Parathyroid adenoma (tissue), 2 donors: ENCODE data around the gene ABHD11.

Experiments
- H2AFZ ChIP-seq: fragments of 300-600 bp; sonication (generic); one replicate; pipeline ENCODE4 v1.7.0; 2017; ENCODE audit warnings: antibody characterized with exemption, mild to moderate bottlenecking
- H3K27ac ChIP-seq: fragments of 300-600 bp; sonication (generic); one replicate; pipeline ENCODE4 v1.7.0; 2017
- H3K27me3 ChIP-seq: fragments of 300-600 bp; sonication (generic); one replicate; pipeline ENCODE4 v1.7.0; 2017; ENCODE audit warnings: low read length; ENCODE audit not compliant: control insufficient read depth, insufficient read depth
- H3K36me3 ChIP-seq: fragments of 300-600 bp; sonication (generic); one replicate; pipeline ENCODE4 v1.7.0; 2017; ENCODE audit warnings: low read length; ENCODE audit not compliant: control insufficient read depth, insufficient read depth
- H3K4me1 ChIP-seq: fragments of 300-600 bp; sonication (generic); one replicate; pipeline ENCODE4 v1.7.0; 2017; ENCODE audit warnings: control low read depth
- H3K4me2 ChIP-seq: fragments of 300-600 bp; sonication (generic); one replicate; pipeline ENCODE4 v1.7.0; 2017; ENCODE audit warnings: low read length
- H3K4me3 ChIP-seq: fragments of 300-600 bp; sonication (generic); one replicate; pipeline ENCODE4 v1.7.0; 2017; ENCODE audit warnings: low read depth, low read length
- H3K79me2 ChIP-seq: fragments of 300-600 bp; sonication (generic); one replicate; pipeline ENCODE4 v1.7.0; 2017; ENCODE audit warnings: control low read depth
- H3K9ac ChIP-seq: fragments of 300-600 bp; sonication (generic); one replicate; pipeline ENCODE4 v1.7.0; 2017; ENCODE audit warnings: mild to moderate bottlenecking
- H3K9me3 ChIP-seq: fragments of 300-600 bp; sonication (generic); one replicate; pipeline ENCODE4 v1.7.0; 2017; ENCODE audit warnings: low read length; ENCODE audit not compliant: control insufficient read depth
- CTCF ChIP-seq: fragments of 300-600 bp; sonication (generic); IDR thresholded peaks from one replicate; pipeline ENCODE4 v1.7.0; 2017; ENCODE audit warnings: antibody characterized with exemption, mild to moderate bottlenecking
- donor health status: primary hyperparathyroidism.

Gene ABHD11

GRCh38 chr7:73735528-73735905 lies 3.1 kb downstream of the ABHD11 start:
- Histone ChIP-seq H3K79me2 (no peaks in the 10 kb centered on the region), H3K4me3 (no peak overlapping the region), H3K4me1 (peaks cover 7% of the 10 kb centered on the region), H3K36me3 (no peaks in the 10 kb centered on the region), H3K4me2 (no peak overlapping the region), H3K27me3 (no peaks in the 10 kb centered on the region), H2AFZ (no peak overlapping the region), H3K9ac (no peak overlapping the region), H3K9me3 (no peaks in the 10 kb centered on the region), H3K27ac (no peak overlapping the region)
- no peak for TF ChIP-seq CTCF

GRCh38 chr7:73734619-73735527 lies 3.7 kb downstream of the ABHD11 start:
- Histone ChIP-seq H3K4me3 (no peak overlapping the region), H3K79me2 (no peaks in the 10 kb centered on the region), H3K27me3 (no peaks in the 10 kb centered on the region), H2AFZ (peak overlapping the region; percentile 31), H3K4me1 (peaks cover 7% of the 10 kb centered on the region), H3K9me3 (no peaks in the 10 kb centered on the region), H3K9ac (no peak overlapping the region), H3K4me2 (no peak overlapping the region), H3K27ac (peak overlapping the region; percentile 30), H3K36me3 (no peaks in the 10 kb centered on the region)
- peak; percentile 85 for TF ChIP-seq CTCF

GRCh38 chr7:73732397-73732796 lies 6.2 kb downstream of the ABHD11 start:
- no peak overlapping the region for H3K9ac ChIP-seq
- no peaks in the 10 kb centered on the region for H3K9me3 ChIP-seq
- no peak overlapping the region for H3K27ac ChIP-seq

GRCh38 chr7:73730485-73730884 lies 8.1 kb downstream of the ABHD11 start:
- Histone ChIP-seq H3K36me3 (no peaks in the 10 kb centered on the region), H3K27ac (no peak overlapping the region), H3K79me2 (no peaks in the 10 kb centered on the region), H3K27me3 (no peaks in the 10 kb centered on the region), H3K4me1 (no peaks in the 10 kb centered on the region), H3K9me3 (no peaks in the 10 kb centered on the region), H2AFZ (no peak overlapping the region), H3K4me2 (no peak overlapping the region), H3K4me3 (no peak overlapping the region), H3K9ac (no peak overlapping the region)
- no peak for TF ChIP-seq CTCF

More at GRCh38 chr7:73732397-73732796, 6.2 kb downstream of the ABHD11 start:
- no peak overlapping the region for H3K4me3 ChIP-seq
- no peak for TF ChIP-seq CTCF
- no peaks in the 10 kb centered on the region for H3K79me2 ChIP-seq
- H2AFZ ChIP-seq, result no peak overlapping the region
- no peaks in the 10 kb centered on the region for H3K27me3 ChIP-seq
- no peaks in the 10 kb centered on the region for H3K36me3 ChIP-seq
- no peak overlapping the region for H3K4me2 ChIP-seq
- peaks cover 2% of the 10 kb centered on the region for H3K4me1 ChIP-seq

- Histone ChIP-seq H3K79me2 (no peaks in the 10 kb centered on the region), H3K36me3 (no peaks in the 10 kb centered on the region), H3K4me3 (no peak overlapping the region), H3K27me3 (no peaks in the 10 kb centered on the region), H3K4me2 (no peak overlapping the region), H3K9me3 (no peaks in the 10 kb centered on the region), H2AFZ (no peak overlapping the region), H3K9ac (no peak overlapping the region), H3K27ac (no peak overlapping the region), H3K4me1 (no peaks in the 10 kb centered on the region)
- no peak for TF ChIP-seq CTCF
Observed at GRCh38 chr7:73728551-73728950, 10.1 kb downstream of the ABHD11 start.
